ENCODE results near the gene RNLS. TPM values are rescaled to one million over a fixed set of nuclear protein-coding genes. Genes with fewer than 3 reads are reported as not detected.

The RNLS gene
- polyA plus RNA-seq, 2 of the 4 experiments (the other 2 are of a cell fraction), result 11.7 to 16.8 TPM

DNA sequence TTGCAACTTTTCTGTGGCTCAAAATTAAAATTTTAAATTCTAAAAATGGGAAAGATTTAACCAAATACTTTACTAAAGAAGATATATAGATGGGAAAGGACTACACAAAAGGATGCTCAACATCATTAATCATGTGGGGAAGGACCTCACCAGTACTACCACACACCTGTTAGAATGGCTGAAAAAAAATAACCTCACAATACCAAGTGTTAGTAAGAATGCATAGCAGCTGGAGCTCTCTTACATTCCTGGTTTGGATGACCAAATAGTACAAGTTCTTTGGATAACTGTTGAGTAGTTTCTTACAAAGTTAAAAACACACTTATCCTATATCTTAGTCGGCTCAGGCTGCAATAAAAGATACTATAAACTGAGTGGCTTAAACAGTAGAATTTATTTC is 37.3 kb upstream of the RNLS start:
- no peak overlapping the region for H3K27ac ChIP-seq
- ChIA-PET CTCF (no interaction called here), POLR2A (no interaction called here)
- TF ChIP-seq, protein P1, sequence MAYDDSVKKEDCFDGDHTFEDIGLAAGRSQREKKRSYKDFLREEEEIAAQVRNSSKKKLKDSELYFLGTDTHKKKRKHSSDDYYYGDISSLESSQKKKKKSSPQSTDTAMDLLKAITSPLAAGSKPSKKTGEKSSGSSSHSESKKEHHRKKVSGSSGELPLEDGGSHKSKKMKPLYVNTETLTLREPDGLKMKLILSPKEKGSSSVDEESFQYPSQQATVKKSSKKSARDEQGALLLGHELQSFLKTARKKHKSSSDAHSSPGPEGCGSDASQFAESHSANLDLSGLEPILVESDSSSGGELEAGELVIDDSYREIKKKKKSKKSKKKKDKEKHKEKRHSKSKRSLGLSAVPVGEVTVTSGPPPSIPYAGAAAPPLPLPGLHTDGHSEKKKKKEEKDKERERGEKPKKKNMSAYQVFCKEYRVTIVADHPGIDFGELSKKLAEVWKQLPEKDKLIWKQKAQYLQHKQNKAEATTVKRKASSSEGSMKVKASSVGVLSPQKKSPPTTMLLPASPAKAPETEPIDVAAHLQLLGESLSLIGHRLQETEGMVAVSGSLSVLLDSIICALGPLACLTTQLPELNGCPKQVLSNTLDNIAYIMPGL (CRISPR knock-in tag; IDR thresholded peaks at IDR 0.05; ENCODE audit: borderline replicate concordance), result no peak
- TF ChIP-seq MYC (IDR thresholded peaks at IDR 0.05; ENCODE audit: borderline replicate concordance, low read length) (no peak), MAFK (IDR thresholded peaks at IDR 0.05; ENCODE audit: partially characterized antibody) (no peak), RCOR1 (IDR thresholded peaks at IDR 0.05; ENCODE audit: low read depth, low read length) (no peak), TP53 (CRISPR knock-in tag; IDR thresholded peaks at IDR 0.05) (no peak)
- H3K4me2 ChIP-seq, result no peak overlapping the region
- DNase-seq (ENCODE audit: low read depth in 1 of 2, low spot score in 1 of 2), result no peak
- FAIRE-seq, result no peak
- no peak overlapping the region for H3K4me3 ChIP-seq
- 4% methylated on average over 1 of the region's 1 CpG for WGBS (ENCODE audit: missing lambda C conversion rate)
- H3K4me1 ChIP-seq, result no peaks in the 10 kb centered on the region
- ATAC-seq, result no peak
- no peaks in the 10 kb centered on the region for H3K9me3 ChIP-seq

DNA sequence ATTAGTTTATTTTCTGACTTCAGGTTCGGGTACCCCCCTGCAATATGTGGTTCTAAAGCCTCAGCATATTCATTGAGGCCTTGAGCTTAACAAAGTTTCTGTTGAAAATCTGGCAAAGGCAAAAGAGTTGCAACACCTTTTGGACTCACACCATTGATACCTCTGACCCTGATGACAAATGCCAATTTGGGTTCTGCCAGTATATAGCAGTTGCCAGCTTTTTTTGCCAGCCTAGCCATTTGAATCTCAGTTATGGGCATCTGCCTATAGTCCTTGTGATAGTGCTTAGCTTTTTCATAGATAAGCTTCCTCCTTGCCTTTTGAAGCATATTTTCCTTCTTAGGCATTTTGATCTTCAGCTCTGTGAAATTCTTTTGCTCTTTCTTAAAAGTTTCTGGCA is 35.4 kb upstream of the RNLS start:
- DNase-seq (ENCODE audit: low read depth in 1 of 2, low spot score in 1 of 2) (no peak), FAIRE-seq (no peak), ATAC-seq (no peak)
- no peaks in the 10 kb centered on the region for H3K4me1 ChIP-seq
- no peak overlapping the region for H3K27ac ChIP-seq
- WGBS (ENCODE audit: missing lambda C conversion rate), result 9% methylated on average over 1 of the region's 1 CpG
- CTCF ChIA-PET, result interaction anchor here (0.7 kb wide), 1 partner anchor 217 kb away, joined by 3 read pairs; no protein-coding TSS in a partner anchor
- no peak overlapping the region for H3K4me3 ChIP-seq
- no peak overlapping the region for H3K4me2 ChIP-seq
- no peaks in the 10 kb centered on the region for H3K9me3 ChIP-seq
- POLR2A ChIA-PET, result interaction anchor here (0.6 kb wide), 1 partner anchor 209 kb away, joined by 4 read pairs; no protein-coding TSS in a partner anchor
- TF ChIP-seq HES2 (IDR thresholded peaks at IDR 0.05), result no peak
- no peak for TF ChIP-seq TP53 (CRISPR knock-in tag; IDR thresholded peaks at IDR 0.05)
- TF ChIP-seq NR3C1 (IDR thresholded peaks at IDR 0.05), result no peak
- TF ChIP-seq MAZ (IDR thresholded peaks at IDR 0.05; ENCODE audit: borderline replicate concordance, low read depth, low read length), result no peak
- no peak for TF ChIP-seq REST (IDR thresholded peaks at IDR 0.05)
- no peak for TF ChIP-seq RCOR1 (IDR thresholded peaks at IDR 0.05; ENCODE audit: low read depth, low read length)

- 41% methylated on average over 1 of the region's 1 CpG for WGBS (ENCODE audit: missing lambda C conversion rate)
- Histone ChIP-seq H3K4me1 (no peaks in the 10 kb centered on the region), H3K4me2 (no peak overlapping the region), H3K9me3 (no peaks in the 10 kb centered on the region), H3K4me3 (no peak overlapping the region), H3K27ac (no peak overlapping the region)
- TF ChIP-seq SMC3 (IDR thresholded peaks at IDR 0.05) (no peak), ZC3H11A (IDR thresholded peaks at IDR 0.05) (no peak), ZNF302 (CRISPR knock-in tag; IDR thresholded peaks at IDR 0.05) (no peak), RFX5 (IDR thresholded peaks at IDR 0.05) (no peak), HOXB5 (CRISPR knock-in tag; IDR thresholded peaks at IDR 0.05) (no peak), CEBPB (IDR thresholded peaks at IDR 0.05) (no peak), HEYL (CRISPR knock-in tag; IDR thresholded peaks at IDR 0.05) (no peak), HES2 (IDR thresholded peaks at IDR 0.05) (no peak), RNF2 (IDR thresholded peaks at IDR 0.05; ENCODE audit: borderline replicate concordance, low read depth) (no peak), HOXA7 (CRISPR knock-in tag; IDR thresholded peaks at IDR 0.05) (no peak)
- TF ChIP-seq, protein P2, sequence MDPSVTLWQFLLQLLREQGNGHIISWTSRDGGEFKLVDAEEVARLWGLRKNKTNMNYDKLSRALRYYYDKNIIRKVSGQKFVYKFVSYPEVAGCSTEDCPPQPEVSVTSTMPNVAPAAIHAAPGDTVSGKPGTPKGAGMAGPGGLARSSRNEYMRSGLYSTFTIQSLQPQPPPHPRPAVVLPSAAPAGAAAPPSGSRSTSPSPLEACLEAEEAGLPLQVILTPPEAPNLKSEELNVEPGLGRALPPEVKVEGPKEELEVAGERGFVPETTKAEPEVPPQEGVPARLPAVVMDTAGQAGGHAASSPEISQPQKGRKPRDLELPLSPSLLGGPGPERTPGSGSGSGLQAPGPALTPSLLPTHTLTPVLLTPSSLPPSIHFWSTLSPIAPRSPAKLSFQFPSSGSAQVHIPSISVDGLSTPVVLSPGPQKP (IDR thresholded peaks at IDR 0.05; ENCODE audit: low read depth, low read length), result no peak
- no peak for ATAC-seq
- no peak for DNase-seq (ENCODE audit: low read depth in 1 of 2, low spot score in 1 of 2)
- ChIA-PET CTCF (interaction anchor here (0.7 to 1.3 kb wide), 3 partner anchors 31 to 317 kb away, joined by 3 read pairs; no protein-coding TSS in a partner anchor), POLR2A (no interaction called here)
- no peak for FAIRE-seq
These were observed 34.7 kb upstream of the RNLS start for GRCh38 chr10:88617772-88618300.
